ENCODE data around the gene DHRS4L2. TPM values are rescaled to one million over a fixed set of nuclear protein-coding genes. Genes with fewer than 3 reads are reported as not detected.
A peak's percentile ranks its signal among the peaks of the same experiment; 100 is the strongest.
"Not testable (repeated sequence)": the region's sequence is repeated elsewhere in the genome, so short reads cannot be mapped to it uniquely, and the experiment has no call there.

The DHRS4L2 gene
- total and polyA plus RNA-seq, 2 experiments from 2014 or later: 15.2 to 28.4 TPM

DNA sequence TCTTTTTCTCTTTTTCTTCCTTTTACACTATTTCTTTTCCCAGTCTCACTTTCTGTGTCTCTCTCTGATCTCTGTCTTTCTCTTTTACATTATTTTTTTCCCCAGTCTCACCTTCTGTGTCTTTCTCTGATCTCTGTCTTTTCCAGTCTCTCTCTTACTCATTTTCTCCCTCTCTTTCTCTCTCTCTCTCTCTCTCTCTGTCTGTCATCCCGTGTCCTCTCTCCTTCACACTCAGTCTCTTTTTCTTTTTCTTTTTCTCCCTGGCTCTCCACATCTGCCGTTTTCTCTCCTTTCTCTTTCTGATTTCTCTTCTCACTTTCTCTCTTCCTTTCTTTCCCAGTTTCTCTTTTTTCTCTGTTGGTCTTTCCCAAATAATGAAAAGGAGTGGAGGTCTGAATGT, 22.3 kb downstream of the DHRS4L2 start:
- H3K27me3 ChIP-seq: no peaks in the 10 kb centered on the region
- H3K79me2 ChIP-seq: no peaks in the 10 kb centered on the region
- no peaks in the 10 kb centered on the region for H3K9me3 ChIP-seq (ENCODE audit: low read depth)
- no peaks in the 10 kb centered on the region for H3K4me1 ChIP-seq (ENCODE audit: insufficient read depth)
- no peak overlapping the region for H3K4me3 ChIP-seq
- no peak overlapping the region for H3K27ac ChIP-seq
- H4K20me1 ChIP-seq (ENCODE audit: insufficient read depth, poor library complexity, severe bottlenecking): no peaks in the 10 kb centered on the region
- H3K36me3 ChIP-seq (replicated peaks; ENCODE audit: insufficient read depth, low read depth): no peaks in the 10 kb centered on the region
- TF ChIP-seq, protein P1, sequence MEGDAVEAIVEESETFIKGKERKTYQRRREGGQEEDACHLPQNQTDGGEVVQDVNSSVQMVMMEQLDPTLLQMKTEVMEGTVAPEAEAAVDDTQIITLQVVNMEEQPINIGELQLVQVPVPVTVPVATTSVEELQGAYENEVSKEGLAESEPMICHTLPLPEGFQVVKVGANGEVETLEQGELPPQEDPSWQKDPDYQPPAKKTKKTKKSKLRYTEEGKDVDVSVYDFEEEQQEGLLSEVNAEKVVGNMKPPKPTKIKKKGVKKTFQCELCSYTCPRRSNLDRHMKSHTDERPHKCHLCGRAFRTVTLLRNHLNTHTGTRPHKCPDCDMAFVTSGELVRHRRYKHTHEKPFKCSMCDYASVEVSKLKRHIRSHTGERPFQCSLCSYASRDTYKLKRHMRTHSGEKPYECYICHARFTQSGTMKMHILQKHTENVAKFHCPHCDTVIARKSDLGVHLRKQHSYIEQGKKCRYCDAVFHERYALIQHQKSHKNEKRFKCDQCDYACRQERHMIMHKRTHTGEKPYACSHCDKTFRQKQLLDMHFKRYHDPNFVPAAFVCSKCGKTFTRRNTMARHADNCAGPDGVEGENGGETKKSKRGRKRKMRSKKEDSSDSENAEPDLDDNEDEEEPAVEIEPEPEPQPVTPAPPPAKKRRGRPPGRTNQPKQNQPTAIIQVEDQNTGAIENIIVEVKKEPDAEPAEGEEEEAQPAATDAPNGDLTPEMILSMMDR (IDR thresholded peaks at IDR 0.05; ENCODE audit: poor library complexity): no peak
- TF ChIP-seq EZH2 (IDR thresholded peaks at IDR 0.05; ENCODE audit: borderline replicate concordance) (no peak), EZH2phosphoT487 (IDR thresholded peaks at IDR 0.05; ENCODE audit: low read depth, severe bottlenecking, unreplicated experiment) (no peak)
- H3K4me2 ChIP-seq: no peak overlapping the region
- 79% methylated on average over 2 of the region's 2 CpGs for WGBS (ENCODE audit: low lambda C conversion rate, missing lambda C conversion rate)
- DNase-seq (ENCODE audit: low spot score): no peak
- H2AFZ ChIP-seq: no peak overlapping the region
- H3K9me2 ChIP-seq (replicated peaks; ENCODE audit: insufficient read depth): no peaks in the 10 kb centered on the region

DNA sequence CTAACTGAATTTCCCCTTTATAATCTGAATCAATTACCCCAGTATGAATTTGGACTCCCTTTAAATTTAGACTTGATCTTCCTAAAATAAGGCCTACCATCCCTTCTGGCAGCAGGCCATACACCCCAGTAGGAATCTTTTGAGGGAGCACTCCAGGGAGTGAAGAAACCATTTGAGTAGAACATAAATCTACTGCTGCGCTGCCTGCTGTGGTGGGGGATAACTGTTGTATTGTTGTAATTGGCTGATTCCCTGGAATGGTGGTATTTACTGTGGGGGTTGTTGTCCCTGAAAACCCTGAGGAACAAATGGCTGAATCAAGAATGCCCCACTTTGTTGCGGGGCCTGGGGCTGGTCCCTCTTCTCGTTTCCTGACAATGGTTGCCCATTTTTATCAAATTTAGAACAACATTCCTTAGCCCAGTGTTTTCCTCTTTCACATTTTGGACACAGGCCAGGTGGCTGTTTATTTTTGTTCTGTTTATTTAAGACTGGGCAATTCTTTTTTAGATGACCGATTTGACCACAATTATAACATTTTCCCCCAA, 24.1 kb downstream of the DHRS4L2 start:
- not testable (repeated sequence) for DNase-seq (ENCODE audit: low spot score); H3K27me3 ChIP-seq; H3K4me1 ChIP-seq (ENCODE audit: insufficient read depth); H3K27ac ChIP-seq; H3K4me2 ChIP-seq; H3K4me3 ChIP-seq; H4K20me1 ChIP-seq (ENCODE audit: insufficient read depth, poor library complexity, severe bottlenecking); H3K9me3 ChIP-seq (ENCODE audit: low read depth); H3K36me3 ChIP-seq (replicated peaks; ENCODE audit: insufficient read depth, low read depth); H3K9me2 ChIP-seq (replicated peaks; ENCODE audit: insufficient read depth); H2AFZ ChIP-seq; H3K79me2 ChIP-seq
- 79% methylated on average over 4 of the region's 4 CpGs for WGBS (ENCODE audit: low lambda C conversion rate, missing lambda C conversion rate)

DNA sequence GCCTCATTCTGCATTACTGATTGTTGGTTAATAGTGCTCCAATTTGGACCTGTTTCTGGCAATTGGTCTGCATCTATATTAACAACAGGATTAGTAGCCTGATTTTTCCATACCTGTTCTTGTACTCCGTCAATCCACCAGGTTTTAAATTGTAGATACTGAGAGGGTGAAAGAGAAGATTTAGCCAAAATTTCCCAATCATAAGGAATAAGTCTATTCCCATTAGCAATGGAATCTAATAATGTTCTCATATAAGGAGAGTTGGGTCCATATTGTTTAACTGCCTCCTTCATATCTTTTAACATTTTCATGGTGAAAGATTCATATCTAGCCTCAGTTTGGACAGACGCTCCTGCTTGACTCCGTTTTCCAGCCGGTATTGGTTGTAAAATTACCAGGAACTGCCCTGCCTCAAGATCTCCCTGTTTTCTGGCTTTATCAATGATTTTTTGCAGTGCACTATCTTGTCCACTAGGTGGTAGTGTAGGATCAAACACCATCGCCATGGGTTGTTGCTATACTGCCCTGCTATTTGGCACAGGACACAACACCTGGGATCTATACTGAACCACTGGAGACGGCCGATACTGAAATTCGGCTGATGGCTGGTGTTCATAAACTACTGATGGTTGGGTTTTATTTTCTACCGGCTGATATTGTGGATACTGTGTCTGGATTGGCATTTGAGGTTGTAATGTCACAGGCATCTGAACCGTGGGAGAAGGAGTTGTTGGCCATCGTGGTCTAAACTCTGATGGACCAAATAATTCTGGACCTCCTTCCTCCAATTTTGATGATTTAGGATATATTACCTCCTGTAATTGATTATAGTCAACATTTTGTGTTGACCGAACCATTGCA, 25.2 kb downstream of the DHRS4L2 start:
- H3K79me2 ChIP-seq: no peaks in the 10 kb centered on the region
- no peaks in the 10 kb centered on the region for H3K9me3 ChIP-seq (ENCODE audit: low read depth)
- no peak for TF ChIP-seq EZH2 (IDR thresholded peaks at IDR 0.05; ENCODE audit: borderline replicate concordance)
- TF ChIP-seq, protein P1 (IDR thresholded peaks at IDR 0.05; ENCODE audit: poor library complexity): peak; percentile 73
- no peaks in the 10 kb centered on the region for H3K9me2 ChIP-seq (replicated peaks; ENCODE audit: insufficient read depth)
- no peak overlapping the region for H3K4me3 ChIP-seq
- H3K36me3 ChIP-seq (replicated peaks; ENCODE audit: insufficient read depth, low read depth): no peaks in the 10 kb centered on the region
- H4K20me1 ChIP-seq (ENCODE audit: insufficient read depth, poor library complexity, severe bottlenecking): no peaks in the 10 kb centered on the region
- DNase-seq (ENCODE audit: low spot score): peak; percentile 76
- no peak overlapping the region for H2AFZ ChIP-seq
- no peaks in the 10 kb centered on the region for H3K27me3 ChIP-seq
- H3K4me2 ChIP-seq: no peak overlapping the region
- H3K4me1 ChIP-seq (ENCODE audit: insufficient read depth): no peaks in the 10 kb centered on the region
- WGBS (ENCODE audit: low lambda C conversion rate, missing lambda C conversion rate): 40% methylated on average over 12 of the region's 12 CpGs
- no peak overlapping the region for H3K27ac ChIP-seq

DNA sequence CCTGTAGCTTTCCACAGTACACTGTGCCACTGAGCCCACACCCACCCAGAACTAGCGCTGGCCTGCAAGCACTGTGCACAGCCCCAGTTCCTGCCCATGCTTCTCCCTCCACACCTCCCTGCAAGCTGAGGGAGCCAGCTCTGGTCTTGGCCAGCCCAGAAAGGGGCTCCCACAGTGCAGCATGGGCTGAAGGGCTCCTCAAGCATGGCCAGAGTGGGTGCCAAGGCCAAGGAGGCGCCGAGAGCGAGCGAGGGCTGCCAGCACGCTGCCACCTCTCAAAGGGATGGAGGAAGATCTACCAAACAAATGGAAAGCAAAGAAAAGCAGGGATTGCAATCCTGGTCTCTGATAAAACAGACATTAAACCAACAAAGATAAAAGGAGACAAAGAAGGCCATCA, 27.0 kb downstream of the DHRS4L2 start:
- 97% methylated on average over 6 of the region's 6 CpGs for WGBS (ENCODE audit: low lambda C conversion rate, missing lambda C conversion rate)
- not testable (repeated sequence) for H3K4me1 ChIP-seq (ENCODE audit: insufficient read depth); H3K27me3 ChIP-seq; H3K9me3 ChIP-seq (ENCODE audit: low read depth); H3K36me3 ChIP-seq (replicated peaks; ENCODE audit: insufficient read depth, low read depth); H3K79me2 ChIP-seq; H2AFZ ChIP-seq; H3K27ac ChIP-seq; H3K4me2 ChIP-seq; H3K9me2 ChIP-seq (replicated peaks; ENCODE audit: insufficient read depth); H4K20me1 ChIP-seq (ENCODE audit: insufficient read depth, poor library complexity, severe bottlenecking); H3K4me3 ChIP-seq; DNase-seq (ENCODE audit: low spot score)

DNA sequence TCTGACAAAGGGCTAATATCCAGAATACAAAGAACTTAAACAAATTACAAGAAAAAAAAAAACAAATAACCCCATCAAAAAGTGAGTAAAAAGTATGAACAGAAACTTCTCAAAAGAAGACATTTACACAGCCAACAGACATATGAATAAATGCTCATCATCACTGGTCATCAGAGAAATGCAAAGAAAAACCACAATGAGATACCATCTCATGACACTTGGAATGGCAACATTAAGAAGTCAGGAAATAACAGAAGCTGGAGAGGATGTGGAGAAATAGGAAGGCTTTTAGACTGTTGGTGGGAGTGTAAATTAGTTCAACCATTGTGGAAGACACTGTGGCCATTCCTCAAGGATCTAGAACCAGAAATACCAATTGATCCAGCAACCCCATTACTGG, 30.2 kb downstream of the DHRS4L2 start:
- H3K79me2 ChIP-seq; H3K9me2 ChIP-seq (replicated peaks; ENCODE audit: insufficient read depth); H3K9me3 ChIP-seq (ENCODE audit: low read depth); H3K4me2 ChIP-seq; DNase-seq (ENCODE audit: low spot score); H3K27ac ChIP-seq; H4K20me1 ChIP-seq (ENCODE audit: insufficient read depth, poor library complexity, severe bottlenecking); H3K36me3 ChIP-seq (replicated peaks; ENCODE audit: insufficient read depth, low read depth); H3K4me1 ChIP-seq (ENCODE audit: insufficient read depth); H2AFZ ChIP-seq; H3K27me3 ChIP-seq; H3K4me3 ChIP-seq: not testable (repeated sequence)

DNA sequence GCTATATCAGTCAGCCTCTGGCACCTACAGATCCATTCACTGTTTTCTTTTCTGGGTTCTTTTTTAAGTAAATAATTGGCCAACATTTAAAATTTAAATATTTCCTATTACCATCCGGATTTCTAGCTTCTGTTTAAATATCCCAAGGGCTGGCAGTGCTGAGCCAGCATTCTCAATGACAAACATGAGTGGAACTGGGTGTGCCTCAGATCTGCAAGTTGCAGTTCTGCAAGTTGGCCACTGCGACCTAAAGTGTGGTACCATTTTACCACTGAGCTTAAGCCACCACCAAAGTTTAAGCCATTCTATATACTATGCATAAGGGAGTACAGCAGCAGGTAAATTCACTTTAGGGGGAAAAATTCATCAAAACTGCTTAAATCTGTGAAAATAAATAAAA, 31.2 kb downstream of the DHRS4L2 start:
- not testable (repeated sequence) for H3K4me3 ChIP-seq; H3K27ac ChIP-seq; H3K9me2 ChIP-seq (replicated peaks; ENCODE audit: insufficient read depth)

DNA sequence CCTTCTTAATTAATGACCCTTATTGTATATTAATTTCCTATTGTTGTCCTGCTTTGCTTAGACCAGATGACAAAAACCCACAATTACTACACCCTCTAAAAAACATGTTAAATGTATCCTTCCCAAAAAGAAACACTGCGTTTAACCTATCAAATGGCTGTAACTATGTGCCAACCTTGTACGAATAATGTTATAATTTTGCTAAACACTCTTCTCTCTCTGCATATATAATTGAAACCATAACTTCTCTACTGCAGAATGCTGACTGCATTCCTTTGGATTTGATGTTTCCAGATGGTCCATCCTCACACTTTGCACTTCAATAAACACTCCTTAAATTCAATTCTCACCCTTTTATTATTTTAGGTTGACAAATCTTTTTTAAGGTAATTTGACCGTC, 31.8 kb downstream of the DHRS4L2 start:
- not testable (repeated sequence) for H3K4me1 ChIP-seq (ENCODE audit: insufficient read depth); H3K9me2 ChIP-seq (replicated peaks; ENCODE audit: insufficient read depth); H3K27me3 ChIP-seq; H3K79me2 ChIP-seq; DNase-seq (ENCODE audit: low spot score); H4K20me1 ChIP-seq (ENCODE audit: insufficient read depth, poor library complexity, severe bottlenecking); H2AFZ ChIP-seq; H3K4me3 ChIP-seq; H3K36me3 ChIP-seq (replicated peaks; ENCODE audit: insufficient read depth, low read depth); H3K9me3 ChIP-seq (ENCODE audit: low read depth); H3K27ac ChIP-seq; H3K4me2 ChIP-seq
- WGBS (ENCODE audit: low lambda C conversion rate, missing lambda C conversion rate): 73% methylated on average over 3 of the region's 3 CpGs

More for the DNA sequence above, 31.2 kb downstream of the DHRS4L2 start:
- not testable (repeated sequence) for H3K4me2 ChIP-seq; H3K9me3 ChIP-seq (ENCODE audit: low read depth); H2AFZ ChIP-seq; H3K79me2 ChIP-seq; DNase-seq (ENCODE audit: low spot score); H3K4me1 ChIP-seq (ENCODE audit: insufficient read depth); H3K27me3 ChIP-seq; H3K36me3 ChIP-seq (replicated peaks; ENCODE audit: insufficient read depth, low read depth); H4K20me1 ChIP-seq (ENCODE audit: insufficient read depth, poor library complexity, severe bottlenecking)
- WGBS (ENCODE audit: low lambda C conversion rate, missing lambda C conversion rate): 30% methylated on average over 2 of the region's 2 CpGs

Measured in hepatocyte (in vitro differentiated cells).